Right ventricle myocardium superior (tissue), 1 donor: ENCODE measurements around the gene RRP9. TPM values are rescaled to one million over a fixed set of nuclear protein-coding genes. Genes with fewer than 3 reads are reported as not detected.

ENCODE experiments used
- ATAC-seq: fragments of 200-7000 bp; cut with Tn5 transposase; one replicate; pipeline ENCODE4 v1.9.1; 2020; ENCODE audit warnings: mild to moderate bottlenecking; ENCODE audit not compliant: poor library complexity
- DNase-seq: peaks from one replicate; pipeline ENCODE4 v3.0.0-alpha.2; 2020
- intact Hi-C: fragments of 100-400 bp; cut with DNase I; formaldehyde crosslinking; loops from one replicate; pipeline ENCODE4 v1.11.2; 2022
- total RNA-seq: library from RNA; stranded (reverse); fragmentation: NEBNext Ultra II Directional; extraction: Animal tissue kit (Norgen Biotek cat#: 25700); gene quantifications from one replicate; pipeline ENCODE4 v1.2.1, GENCODE V29; 2021
- donor health status: DM: no; HTN: yes; CAD: no; lungs with severe emphysema.

The RRP9 gene
- total RNA-seq, 1 donor from 2014 or later: 8.9 TPM

DNA sequence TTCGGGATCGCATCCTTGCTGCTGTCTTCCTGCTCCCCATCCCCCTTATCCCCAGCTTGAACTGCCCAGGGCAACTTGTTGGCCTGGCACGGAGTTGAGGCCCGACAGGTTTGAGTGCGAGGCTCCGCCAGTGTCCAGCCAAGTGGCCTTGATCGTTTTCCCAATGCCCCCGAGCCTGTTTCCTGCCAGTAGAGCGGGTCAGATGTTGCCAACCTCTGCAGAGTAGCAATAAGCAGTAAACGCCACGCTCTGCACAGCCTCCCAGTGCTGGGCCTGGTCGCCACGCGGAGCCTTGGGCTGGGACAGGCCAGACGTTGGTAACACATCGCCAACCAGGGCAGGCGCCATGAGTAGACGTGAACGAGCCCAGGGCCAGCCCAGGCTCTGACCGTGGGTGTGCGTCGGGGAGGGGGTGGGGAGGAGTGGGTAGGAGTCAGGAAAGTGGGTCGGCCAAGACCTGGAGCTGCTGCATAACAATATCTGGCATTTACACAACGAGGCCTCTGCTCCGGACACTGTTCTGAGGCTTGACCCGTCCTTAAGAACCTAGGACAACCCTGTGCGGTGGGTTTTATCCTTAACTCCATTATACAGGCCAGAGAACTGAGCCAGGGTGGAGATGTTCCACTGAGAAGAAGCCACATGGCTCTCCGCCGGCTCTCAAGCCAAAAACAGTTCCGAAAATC, 32.7 kb upstream of the RRP9 start:
- ATAC-seq (peak; percentile 24), DNase-seq (peak; percentile 64)
- intact Hi-C loops: no loop called here

DNA sequence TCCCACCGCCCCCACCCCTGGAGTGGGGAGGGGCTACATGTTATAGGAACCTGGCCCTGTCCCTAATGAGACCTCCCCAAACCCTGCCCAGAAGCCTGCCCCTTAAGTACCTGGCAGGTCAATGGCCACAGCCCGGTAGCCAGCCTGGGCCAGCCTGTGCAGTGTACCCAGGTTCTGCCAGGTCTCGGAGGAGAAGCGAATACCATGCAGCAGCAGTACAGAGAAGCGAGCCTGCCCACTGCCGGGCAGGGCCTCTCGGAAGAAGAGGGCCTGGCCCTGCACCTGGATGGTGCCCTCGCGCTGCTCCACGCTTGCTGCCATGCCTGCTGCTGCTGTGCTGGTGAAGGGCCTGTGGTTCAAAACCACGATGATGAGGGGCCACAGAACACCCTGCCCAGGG, 29.6 kb upstream of the RRP9 start:
- ATAC-seq (no peak), DNase-seq (no peak)
- intact Hi-C loops: no loop called here

DNA sequence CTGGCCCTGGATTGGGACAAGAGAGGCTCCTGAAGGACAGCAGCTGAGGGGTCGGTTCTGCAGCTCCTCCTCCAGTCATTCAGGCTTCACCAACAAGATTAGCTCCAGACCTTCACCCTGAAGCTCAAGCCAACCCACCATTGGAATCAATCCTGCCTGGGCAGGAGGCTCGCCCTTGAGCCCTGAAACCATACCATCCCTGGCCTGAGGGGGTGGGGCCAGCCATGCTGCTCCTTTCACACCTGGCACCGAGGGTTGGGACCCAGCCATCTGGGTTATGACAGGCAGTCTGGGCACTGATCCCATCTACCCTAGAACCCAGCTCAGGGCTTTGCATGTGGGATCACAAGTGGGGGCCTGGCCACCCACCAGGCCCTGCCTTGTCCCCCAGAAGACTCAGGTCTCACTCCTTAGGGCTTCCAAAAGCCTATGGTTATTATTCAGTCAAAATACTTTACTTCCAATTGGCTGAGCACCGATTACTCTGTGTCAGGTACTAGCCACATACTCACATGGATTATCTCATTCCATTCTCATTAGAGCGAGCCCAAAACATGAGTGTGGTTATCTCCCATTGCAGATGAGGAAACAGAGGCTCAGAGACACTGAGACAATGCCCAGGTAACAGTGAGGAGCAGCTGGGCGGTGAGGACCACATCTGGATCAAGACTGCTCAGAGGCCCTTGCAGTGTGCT, 29.0 kb upstream of the RRP9 start:
- no peak for ATAC-seq
- intact Hi-C loops: no loop called here

DNA sequence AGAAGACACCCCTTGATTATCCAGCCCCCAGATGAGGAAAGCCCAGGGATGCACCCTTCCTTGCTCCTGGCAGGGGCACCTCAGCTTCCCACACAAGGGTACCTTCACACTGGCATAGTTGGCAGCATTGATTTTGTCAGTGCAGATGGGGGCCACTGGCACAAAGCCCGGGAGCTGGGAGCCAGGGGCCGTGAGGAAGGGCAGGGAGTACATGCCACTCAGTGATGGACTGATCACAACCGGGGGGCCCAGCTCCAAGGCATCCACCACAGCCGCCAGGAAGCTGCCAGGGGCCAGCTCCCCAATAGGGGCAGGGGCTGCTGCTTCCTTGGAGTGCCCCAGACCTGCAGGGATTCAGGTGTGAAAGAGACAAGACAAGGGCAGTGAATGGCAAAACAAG, 28.1 kb upstream of the RRP9 start:
- ATAC-seq: no peak
- intact Hi-C loops: no loop called here
- no peak for DNase-seq

More for the DNA sequence above, 29.0 kb upstream of the RRP9 start:
- no peak for DNase-seq

DNA sequence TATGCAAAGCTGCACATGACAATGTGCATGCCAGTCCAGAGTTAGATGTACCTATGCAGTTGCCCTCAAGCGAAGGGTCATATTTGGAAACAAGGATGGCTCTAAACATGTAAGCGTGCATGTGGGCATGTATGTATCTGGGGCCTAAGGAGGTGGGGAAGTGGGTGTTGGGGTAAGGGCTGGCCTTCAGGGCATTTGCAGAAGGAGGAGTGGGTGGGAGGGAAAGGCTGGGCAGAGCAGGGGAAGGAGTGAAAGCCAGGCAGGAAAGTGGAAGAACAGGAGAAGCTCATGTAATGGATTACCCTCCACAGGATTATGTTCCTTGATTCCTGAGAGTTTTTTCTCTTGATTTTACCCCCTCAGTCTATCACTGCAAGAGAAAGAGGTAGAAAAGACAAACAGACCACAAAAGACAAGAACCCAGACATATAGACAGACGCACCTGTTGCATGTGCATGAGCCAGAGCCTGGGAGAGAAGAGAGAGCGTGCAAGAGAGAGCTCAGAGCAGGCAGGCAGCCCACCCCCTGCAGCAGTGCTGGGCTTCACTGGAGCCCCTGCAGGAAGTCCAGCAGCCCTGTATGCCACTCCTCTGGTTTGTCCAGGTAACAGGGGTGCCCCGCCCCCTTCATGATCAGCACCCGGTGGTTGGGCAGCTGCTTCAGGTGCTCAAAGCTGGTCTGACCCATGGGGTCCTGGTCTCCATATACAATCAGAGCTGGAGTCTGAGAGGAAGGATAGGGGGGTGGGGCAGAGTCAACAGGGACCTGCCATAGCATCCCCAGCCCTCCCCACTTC, 27.4 kb upstream of the RRP9 start:
- ATAC-seq: no peak
- no peak for DNase-seq
- intact Hi-C loops: no loop called here

DNA sequence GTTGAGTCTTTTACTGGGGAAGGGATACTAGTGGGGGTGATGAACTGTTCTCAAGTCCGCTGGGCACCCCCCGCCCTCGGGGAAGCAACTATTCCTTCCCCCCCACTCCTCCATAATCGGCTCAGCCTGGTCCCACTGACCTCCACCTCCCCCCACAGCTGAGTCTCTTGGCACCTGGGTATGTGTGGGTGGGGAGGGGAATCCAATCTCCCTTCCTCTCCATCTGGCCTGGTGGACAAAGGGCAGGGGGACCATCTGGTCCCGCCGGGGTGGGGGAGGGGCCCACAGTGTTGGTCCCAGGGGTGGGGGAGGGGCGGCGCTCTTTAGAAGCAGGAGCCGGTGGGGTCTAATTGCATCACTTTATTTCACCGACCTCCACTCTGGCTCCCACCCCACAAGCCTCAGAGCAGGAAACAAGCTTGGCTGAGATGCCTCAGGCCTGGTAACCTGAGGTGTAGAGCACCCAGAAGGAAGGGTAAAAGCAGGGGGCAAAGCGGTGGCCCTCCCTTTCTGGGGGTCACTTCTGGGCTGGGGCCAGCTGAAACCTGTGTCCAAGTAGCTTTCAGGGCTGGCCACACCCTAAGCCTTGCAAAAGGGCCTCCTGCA, 26.6 kb upstream of the RRP9 start:
- ATAC-seq (peak; percentile 5), DNase-seq (no peak)
- intact Hi-C loops: no loop called here

DNA sequence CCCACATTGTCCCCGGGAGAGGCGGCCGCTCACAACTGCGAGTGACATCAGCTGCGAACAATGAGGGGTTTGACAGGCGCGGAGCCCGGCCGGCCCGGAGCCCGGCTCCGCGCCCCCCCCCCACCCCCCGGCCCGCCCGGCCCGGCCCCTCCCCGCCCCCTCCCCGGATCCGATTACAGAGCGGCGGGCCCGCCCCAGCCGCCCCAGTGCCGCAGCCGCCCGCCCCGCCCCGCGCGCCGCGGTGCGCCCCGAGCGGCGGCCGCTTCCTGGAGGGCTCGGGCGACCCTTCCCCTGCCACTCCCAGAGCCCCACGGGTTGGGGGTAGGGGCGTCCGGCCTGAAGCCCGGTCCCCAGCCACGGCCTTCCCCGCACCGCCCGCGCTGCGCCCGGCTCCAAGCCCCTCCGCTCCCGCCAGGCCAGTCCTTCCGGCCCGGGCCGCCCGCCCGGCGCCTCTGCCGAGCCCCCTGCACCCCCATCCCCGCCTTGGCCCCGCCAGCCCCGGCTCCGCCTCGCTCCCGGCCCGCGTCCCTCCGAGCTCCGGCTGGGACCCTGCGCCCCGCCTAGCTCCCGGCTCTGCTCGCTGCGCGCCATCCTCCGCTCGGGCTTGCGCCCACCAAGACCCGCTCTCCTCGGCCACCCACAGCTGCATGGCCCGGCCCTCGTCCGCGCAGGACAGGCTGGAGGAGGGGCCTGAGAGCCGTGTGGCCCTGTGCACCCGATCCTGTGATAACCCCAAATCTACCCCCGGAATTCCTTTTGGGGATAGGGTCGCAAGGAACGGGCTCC, 25.9 kb upstream of the RRP9 start, which contains the start of gene PCBP4:
Gene PCBP4, minus strand, starts transcription at position 71 of the 786 bp plus-strand sequence. CDS start 6,214 bp downstream, outside the sequence.
- intact Hi-C loops: no loop called here
- DNase-seq (peak; percentile 87), ATAC-seq (peak; percentile 72)

DNA sequence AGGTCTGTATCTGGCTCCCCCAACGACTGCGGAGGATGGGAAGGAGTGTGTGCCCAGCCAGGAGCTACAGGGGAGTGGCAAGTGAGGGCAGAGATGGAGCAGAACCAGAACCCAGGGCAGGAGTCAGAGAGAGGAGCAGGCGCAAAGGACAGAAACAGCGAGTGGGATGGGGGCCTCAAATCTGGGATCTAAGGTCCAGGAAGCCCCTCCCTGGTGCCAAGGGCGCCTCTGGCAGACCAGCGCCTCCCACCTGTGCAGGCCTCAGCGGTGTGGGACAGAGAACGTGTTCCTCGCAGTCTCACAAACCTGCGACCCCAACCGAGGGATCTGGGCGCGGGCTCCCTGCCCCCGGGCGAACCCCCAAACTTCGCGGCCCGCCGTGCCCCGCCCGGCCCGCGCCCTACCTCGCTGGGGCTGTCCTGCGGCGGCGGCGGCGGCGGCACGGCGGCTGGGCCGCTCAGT, 25.2 kb upstream of the RRP9 start:
- ATAC-seq: peak; percentile 0
- no peak for DNase-seq
- intact Hi-C loops: no loop called here

DNA sequence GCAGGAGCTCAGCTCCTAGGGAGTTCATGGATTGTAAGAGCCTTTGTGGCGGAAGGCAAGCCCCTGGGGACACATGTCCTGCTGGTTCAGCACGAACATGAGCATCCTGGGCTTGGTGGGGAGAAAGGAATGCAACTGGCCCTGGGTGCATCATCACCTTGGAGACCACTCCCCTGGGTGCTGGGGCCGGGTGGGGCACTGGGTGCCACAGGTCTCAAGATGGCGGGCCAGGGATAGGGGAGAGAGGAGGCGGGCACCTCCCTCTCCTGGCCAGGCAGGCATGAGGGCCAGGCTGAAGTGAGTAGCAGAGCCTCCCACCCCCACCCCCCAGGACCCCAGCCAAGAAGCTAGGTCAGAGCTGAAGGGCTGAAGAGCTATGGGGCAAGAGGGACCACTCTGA, 24.8 kb upstream of the RRP9 start:
- DNase-seq (no peak), ATAC-seq (no peak)
- intact Hi-C loops: no loop called here

DNA sequence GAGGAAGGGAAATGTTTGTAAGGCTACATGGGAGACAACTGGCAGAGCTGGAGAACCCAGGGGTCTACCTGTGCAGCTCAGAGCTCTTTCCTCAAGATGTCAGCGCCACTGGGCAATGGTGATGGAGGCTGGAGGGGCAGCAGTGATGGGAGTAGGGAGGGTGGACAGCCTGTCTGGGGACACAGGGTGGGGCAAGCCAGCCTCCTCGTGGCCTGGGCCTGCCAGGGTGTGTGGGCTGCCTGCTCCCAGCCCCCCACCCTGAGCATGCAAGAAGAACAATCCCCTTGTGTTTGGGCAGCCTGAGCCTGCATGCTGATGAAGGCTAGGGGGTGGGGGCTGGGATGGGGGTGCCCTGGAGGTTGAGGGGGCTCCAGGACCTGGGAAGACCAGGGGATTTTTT, 24.3 kb upstream of the RRP9 start:
- no peak for DNase-seq
- intact Hi-C loops: no loop called here
- ATAC-seq: no peak

DNA sequence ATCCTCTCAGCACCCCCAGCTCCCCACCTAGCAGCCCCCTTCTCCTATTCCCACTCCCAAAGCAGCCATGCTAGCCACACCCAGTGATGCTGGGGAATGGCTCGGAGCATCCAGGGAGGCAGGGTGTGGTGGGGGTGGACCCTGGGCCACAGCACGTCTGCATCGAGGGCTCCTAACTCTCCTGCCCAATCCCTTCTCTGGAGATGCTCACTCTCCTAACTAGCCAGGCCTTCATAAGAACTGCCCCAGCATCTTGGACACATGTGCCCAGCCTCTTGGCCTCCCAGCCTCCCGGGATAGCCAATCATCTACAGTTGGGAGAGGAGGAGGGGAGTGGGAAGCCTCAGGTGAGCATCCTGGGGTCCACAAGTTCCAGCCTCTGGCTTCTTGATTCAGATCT, 22.8 kb upstream of the RRP9 start:
- ATAC-seq (no peak), DNase-seq (no peak)
- intact Hi-C loops: no loop called here

DNA sequence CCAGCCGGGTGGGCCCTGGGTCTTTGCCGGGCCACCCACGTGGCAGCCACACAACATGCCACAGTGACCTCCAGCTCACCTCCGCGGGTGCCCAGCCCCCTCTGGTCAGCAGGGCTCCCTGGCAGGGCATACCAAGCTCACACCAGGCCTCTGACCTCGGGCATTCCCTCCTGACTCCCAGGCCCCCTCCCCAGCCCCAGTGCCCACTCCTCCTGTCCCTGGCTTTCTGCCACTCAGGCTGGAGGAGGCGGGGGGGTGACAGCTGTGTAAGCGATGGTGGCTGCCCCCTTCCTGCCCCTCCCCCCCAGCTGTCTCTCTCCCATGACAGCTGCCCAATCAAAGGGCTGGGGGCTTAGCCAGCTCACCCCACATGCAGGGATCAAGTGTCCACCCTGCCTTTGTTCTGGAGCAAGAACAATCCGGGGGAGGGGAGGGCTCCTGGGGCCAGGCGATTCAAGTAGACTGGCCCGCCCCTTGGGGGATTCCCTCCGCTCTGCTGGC, 22.3 kb upstream of the RRP9 start:
- no peak for ATAC-seq
- no peak for DNase-seq
- intact Hi-C loops: no loop called here

DNA sequence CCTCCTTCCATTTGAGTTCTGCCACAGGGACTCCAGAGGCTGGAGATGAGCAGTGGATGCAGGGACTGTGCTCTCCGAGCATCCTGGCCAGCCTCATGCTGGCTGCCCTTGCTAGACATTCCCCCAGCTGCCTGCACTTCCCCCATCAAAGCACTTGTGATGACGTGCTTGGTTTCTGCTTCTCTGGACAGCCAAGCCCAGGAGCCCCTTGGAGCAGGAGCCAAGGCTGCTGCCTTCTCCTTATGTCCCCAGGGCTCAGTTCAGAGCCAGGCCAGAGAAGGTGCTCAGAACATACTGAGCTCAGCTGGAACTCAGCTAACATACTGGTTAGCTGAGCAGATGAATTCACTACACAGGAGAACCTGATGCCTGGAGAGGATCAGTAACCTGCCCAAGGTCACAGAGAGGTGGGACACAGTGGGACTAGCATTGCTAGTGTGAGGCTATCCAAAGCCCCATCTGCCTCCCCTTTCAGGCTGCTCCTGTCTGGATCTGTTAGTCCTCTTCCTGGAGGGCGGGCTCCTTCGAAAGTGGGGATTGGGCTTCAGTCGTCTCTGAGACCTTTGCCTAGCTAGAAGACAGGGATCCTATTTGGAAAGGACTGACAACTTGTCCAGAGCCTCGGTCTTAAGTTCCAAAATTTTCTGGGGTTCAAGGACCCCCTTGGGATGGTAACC, 21.3 kb upstream of the RRP9 start:
- ATAC-seq (peak; percentile 13), DNase-seq (no peak)
- intact Hi-C loops: no loop called here

DNA sequence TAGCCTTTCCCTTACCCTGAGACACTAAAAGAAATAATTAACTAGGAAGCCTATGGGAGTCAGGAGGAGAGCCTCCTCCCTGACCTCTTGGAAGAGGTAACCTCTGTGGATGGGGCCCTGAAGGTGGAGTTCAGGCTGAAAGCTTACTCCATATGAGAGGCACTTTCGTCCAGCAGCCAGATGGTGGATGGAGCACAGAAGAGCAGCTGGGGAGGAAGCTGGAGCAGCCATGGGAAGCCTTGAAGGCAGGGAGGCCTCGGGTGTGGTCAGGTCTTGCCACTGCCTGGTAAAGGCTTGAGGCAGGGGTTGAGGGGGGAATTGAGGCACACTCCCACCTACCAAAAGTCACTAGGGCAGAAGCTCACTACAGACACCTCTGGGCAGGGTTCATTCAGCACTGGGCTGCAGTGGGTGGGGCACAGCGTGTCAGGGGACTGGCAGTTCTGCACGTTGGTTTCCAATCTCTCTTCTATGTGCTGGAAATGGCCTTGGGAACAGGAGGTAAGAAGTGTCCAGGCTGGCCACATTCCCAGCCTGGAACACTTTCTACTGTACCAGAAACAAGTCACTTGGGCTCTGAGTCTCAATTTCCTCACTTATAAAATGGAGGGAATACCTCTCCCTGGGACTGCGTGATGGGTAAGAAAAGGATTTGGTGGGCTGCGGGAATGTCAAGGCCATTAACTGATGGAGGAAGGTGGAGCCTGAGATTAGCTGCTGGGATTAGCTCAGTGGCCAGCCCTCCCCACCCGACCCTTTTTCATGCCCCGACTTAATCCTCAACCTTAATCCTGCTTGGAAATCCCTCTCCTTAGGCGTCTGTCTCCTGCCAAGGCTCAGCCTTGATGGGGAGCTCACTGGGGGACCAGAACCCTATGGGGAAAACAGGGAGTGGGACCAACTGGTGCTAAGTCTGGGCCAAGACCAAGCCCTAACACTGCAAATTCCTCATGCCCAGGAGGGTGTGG, 20.2 kb upstream of the RRP9 start:
- intact Hi-C loops: no loop called here
- peak; percentile 78 for ATAC-seq
- DNase-seq: peak; percentile 66

DNA sequence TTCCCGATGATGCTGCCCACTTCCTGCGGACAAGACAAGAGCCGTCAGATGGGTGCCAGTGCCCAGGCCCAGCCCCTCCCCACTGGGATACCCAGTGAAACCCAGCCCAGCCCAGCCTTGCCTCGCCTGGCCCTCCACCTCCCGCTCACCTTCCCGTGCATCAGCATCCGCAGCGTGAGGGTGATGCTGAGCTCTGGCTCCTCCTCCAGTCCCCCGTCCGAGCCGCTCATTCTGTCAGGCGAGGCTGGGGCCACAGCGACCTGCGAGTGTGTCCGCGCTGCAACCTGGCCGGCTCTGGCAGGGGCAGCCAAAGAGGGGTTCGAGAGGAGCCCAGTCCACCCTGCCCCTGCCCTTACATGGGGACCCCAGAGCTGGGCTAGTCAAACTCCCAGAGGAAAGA, 19.3 kb upstream of the RRP9 start:
- no peak for DNase-seq
- intact Hi-C loops: no loop called here
- ATAC-seq: no peak

DNA sequence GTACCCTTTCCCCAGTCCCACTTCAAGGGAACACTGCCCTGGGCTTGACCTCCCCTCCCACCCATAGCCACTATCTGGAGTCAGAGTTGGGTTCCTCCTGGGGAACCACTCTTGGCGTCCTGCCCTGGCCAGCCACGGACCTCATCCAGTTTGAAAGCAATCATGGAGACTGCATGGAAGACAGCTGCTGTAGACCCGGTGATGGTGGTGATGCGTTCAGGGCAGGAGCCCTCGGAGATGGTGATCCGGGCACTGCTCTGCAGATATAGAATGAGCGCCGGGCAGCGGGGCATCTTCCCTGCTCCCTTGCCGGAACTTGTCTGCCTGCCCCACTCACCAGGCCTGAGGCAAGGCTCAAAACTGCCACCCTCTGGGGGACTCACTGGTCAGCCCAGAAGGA, 18.7 kb upstream of the RRP9 start:
- intact Hi-C loops: no loop called here
- DNase-seq: no peak
- ATAC-seq: no peak

DNA sequence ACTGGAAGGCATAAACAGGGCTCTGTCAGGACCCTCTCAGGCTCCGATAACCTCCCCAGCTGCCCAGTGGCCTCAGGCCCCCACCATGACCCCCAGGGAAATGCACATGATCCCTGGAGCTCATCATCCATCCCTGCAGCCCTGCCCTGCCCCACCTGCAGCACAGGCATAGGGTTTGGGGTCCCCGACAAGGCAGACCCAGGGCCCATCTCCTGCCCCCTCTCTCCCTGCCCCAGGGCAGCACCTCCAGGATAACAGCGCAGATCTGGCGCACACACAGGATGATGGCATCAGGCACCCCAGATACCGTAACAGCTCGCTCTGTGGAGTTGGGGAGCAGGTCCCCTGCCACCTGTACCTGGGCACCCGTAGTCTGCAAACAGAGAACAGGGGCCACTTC, 17.9 kb upstream of the RRP9 start:
- intact Hi-C loops: no loop called here
- DNase-seq (no peak), ATAC-seq (no peak)
